ENCODE measurements around the gene AHRR.
A peak's percentile ranks its signal among the peaks of the same experiment; 100 is the strongest.

The AHRR gene

GRCh38 chr5:431001-431710 lies 109.6 kb downstream of the AHRR start:
- DNase-seq: no peak

GRCh38 chr5:431711-432050 lies 110.2 kb downstream of the AHRR start:
- no peak for DNase-seq

GRCh38 chr5:432201-432927 lies 110.8 kb downstream of the AHRR start:
- DNase-seq: no peak

GRCh38 chr5:432928-433791 lies 111.6 kb downstream of the AHRR start:
- DNase-seq: no peak

GRCh38 chr5:433836-434235 lies 112.3 kb downstream of the AHRR start:
- DNase-seq: no peak

- DNase-seq: no peak
Measured at GRCh38 chr5:434443-435146, 113.1 kb downstream of the AHRR start.

- DNase-seq: no peak
Measured at GRCh38 chr5:435156-435790, 113.8 kb downstream of the AHRR start.

GRCh38 chr5:435961-436640 lies 114.6 kb downstream of the AHRR start:
- DNase-seq: no peak

GRCh38 chr5:436641-436975 lies 115.1 kb downstream of the AHRR start:
- no peak for DNase-seq

GRCh38 chr5:437281-437771 lies 115.8 kb downstream of the AHRR start:
- DNase-seq: no peak

- DNase-seq: no peak
Measured at GRCh38 chr5:438481-438981, 117.0 kb downstream of the AHRR start.

GRCh38 chr5:439181-439580 lies 117.7 kb downstream of the AHRR start:
- no peak for DNase-seq

GRCh38 chr5:439636-440035 lies 118.1 kb downstream of the AHRR start:
- no peak for DNase-seq

GRCh38 chr5:440401-441201 lies 119.1 kb downstream of the AHRR start:
- no peak for DNase-seq

- DNase-seq: no peak
Measured at GRCh38 chr5:441996-442334, 120.5 kb downstream of the AHRR start.

GRCh38 chr5:442335-443238 lies 121.1 kb downstream of the AHRR start, which contains the start of gene EXOC3:
TSS of gene EXOC3 (plus strand) at chr5:443176. CDS start at chr5:446206, 3,030 bp downstream.
- DNase-seq: peak; percentile 8

- DNase-seq: no peak
Measured at GRCh38 chr5:443239-444151, 122.0 kb downstream of the AHRR start.

- no peak for DNase-seq
Measured at GRCh38 chr5:444226-444625, 122.7 kb downstream of the AHRR start.

GRCh38 chr5:445591-445990 lies 124.1 kb downstream of the AHRR start:
- no peak for DNase-seq

Measured in NCI-H1417 treated with DMSO at 0.1 percent for 48 hours (cell line).